Colonic mucosa (tissue), 4 donors: Measurements from ENCODE around the gene MYMK. TPM values are rescaled to one million over a fixed set of nuclear protein-coding genes. Genes with fewer than 3 reads are reported as not detected.

Experiments used
- DNase-seq: peaks from one replicate; pipeline ENCODE4 v3.0.0-alpha.2; 2020
- H3K27ac ChIP-seq: fragments of 200-600 bp; one replicate; pipeline ENCODE4 v1.8.0; 2021
- H3K27me3 ChIP-seq: fragments of 200-600 bp; one replicate; pipeline ENCODE4 v1.8.0; 2021
- H3K36me3 ChIP-seq: fragments of 200-600 bp; one replicate; pipeline ENCODE4 v1.8.0; 2021
- H3K4me1 ChIP-seq: fragments of 200-600 bp; one replicate; pipeline ENCODE4 v1.8.0; 2021; ENCODE audit warnings: mild to moderate bottlenecking
- H3K4me3 ChIP-seq: fragments of 200-600 bp; one replicate; pipeline ENCODE4 v1.8.0; 2021
- H3K9ac ChIP-seq, 2 donors: one replicate each; pipeline ENCODE4 v1.7.0; 2013; ENCODE audit warnings: control low read depth in 2 of 2, low read depth in 2 of 2, low read length in 2 of 2
- H3K9me3 ChIP-seq: fragments of 200-600 bp; one replicate; pipeline ENCODE4 v1.8.0; 2021
- intact Hi-C: fragments of 100-400 bp; cut with DNase I; formaldehyde crosslinking; loops from one replicate; pipeline ENCODE4 v1.14.1; 2022
- total RNA-seq, 2 donors: library from RNA; stranded (reverse); fragmentation: NEBNext Ultra II Directional in 1 of 2; extraction: Animal tissue kit (Norgen Biotek cat#: 25700) in 1 of 2; gene quantifications; one replicate each; pipeline ENCODE4 v1.2.1, GENCODE V29; 2021
- TF ChIP-seq, protein P1 (sequence below): fragments of 200-600 bp; IDR thresholded peaks from one replicate; pipeline ENCODE4 v1.8.0; 2022; ENCODE audit warnings: antibody characterized with exemption, mild to moderate bottlenecking
- donor health status: healthy.
- donor health status: DM: no; HTN: no; CAD: no.
- donor health status: DM: no; HTN: no; CAD: no.

Gene MYMK, protein sequence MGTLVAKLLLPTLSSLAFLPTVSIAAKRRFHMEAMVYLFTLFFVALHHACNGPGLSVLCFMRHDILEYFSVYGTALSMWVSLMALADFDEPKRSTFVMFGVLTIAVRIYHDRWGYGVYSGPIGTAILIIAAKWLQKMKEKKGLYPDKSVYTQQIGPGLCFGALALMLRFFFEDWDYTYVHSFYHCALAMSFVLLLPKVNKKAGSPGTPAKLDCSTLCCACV
- total RNA-seq = not detected

DNA sequence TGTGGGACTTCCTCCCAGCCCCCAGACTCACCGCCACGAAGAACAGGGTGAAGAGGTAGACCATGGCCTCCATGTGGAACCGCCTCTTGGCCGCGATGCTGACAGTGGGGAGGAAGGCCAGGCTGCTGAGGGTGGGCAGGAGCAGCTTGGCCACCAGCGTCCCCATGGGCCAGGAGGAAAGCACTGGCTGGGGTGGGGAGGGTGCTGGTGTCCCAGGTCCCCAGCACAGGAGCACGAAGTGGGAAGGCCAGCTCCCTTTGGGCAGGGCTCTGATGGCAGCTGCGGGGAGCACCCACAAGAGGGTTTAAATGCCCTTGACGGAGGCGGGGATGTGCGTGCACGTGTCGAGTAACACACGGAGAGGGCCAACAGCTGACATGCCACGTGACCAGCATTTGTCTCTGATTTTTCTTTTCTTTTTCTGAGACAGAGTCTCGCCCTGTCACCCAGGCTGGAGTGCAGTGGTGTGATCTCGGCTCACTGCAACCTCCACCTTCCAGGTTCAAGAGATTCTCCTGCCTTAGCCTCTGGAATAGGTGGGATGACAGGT lies at the start of gene MYMK:
Gene MYMK (minus strand): TSS at position 281 of the 550 bp plus-strand sequence. CDS start 115 bp downstream, at position 166.
- Histone ChIP-seq H3K27ac (no peak within 1 kb of the TSS), H3K4me1 (no peaks in the 10 kb centered on the region), H3K9me3 (no peaks in the 10 kb centered on the region), H3K36me3 (no peaks in the 10 kb centered on the region), H3K9ac (no peak within 1 kb of the TSS), H3K4me3 (no peak within 1 kb of the TSS), H3K27me3 (no peaks in the 10 kb centered on the region)
- no peak for DNase-seq
- intact Hi-C loops = no loop called here
- TF ChIP-seq, protein P1, sequence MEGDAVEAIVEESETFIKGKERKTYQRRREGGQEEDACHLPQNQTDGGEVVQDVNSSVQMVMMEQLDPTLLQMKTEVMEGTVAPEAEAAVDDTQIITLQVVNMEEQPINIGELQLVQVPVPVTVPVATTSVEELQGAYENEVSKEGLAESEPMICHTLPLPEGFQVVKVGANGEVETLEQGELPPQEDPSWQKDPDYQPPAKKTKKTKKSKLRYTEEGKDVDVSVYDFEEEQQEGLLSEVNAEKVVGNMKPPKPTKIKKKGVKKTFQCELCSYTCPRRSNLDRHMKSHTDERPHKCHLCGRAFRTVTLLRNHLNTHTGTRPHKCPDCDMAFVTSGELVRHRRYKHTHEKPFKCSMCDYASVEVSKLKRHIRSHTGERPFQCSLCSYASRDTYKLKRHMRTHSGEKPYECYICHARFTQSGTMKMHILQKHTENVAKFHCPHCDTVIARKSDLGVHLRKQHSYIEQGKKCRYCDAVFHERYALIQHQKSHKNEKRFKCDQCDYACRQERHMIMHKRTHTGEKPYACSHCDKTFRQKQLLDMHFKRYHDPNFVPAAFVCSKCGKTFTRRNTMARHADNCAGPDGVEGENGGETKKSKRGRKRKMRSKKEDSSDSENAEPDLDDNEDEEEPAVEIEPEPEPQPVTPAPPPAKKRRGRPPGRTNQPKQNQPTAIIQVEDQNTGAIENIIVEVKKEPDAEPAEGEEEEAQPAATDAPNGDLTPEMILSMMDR = no peak

DNA sequence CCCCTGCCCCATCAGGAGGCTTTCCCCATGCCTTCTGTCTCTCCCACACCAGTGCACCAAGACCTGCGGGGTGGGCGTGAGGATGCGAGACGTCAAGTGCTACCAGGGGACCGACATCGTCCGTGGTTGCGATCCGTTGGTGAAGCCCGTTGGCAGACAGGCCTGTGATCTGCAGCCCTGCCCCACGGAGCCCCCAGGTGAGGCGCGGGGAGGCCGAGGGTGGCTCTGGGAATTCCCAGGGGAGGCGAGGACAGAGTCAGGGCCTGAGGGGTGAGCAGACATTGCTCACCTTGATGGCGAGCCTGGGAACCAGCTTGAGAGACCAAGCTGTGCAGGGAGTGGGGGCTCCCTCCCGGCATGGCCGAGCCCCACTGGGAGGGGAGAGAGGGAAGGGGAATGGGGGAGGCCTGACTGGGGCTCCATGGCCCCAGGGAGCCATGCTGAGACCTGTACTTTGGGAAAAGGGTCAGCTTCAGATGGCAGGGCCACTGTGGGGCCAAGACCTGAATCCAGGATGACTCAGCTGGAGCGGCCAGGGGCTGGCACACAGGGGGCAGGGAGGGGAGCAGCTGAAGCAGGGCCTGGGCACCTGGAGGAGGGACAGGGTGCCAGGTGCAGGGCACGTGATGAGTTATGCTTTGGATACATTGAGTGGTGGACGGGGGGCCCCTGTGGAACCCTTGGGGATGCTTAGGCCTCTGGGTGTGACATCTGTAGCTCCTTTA lies 49.2 kb upstream of the MYMK start:
- intact Hi-C loops = no loop called here
- H3K36me3 ChIP-seq = no peaks in the 10 kb centered on the region
- no peak for DNase-seq
- TF ChIP-seq, protein P1 = no peak
- H3K27ac ChIP-seq = no peak overlapping the region
- no peaks in the 10 kb centered on the region for H3K9me3 ChIP-seq
- H3K4me3 ChIP-seq = no peak overlapping the region
- no peaks in the 10 kb centered on the region for H3K4me1 ChIP-seq
- H3K9ac ChIP-seq = no peak overlapping the region
- H3K27me3 ChIP-seq = no peaks in the 10 kb centered on the region

DNA sequence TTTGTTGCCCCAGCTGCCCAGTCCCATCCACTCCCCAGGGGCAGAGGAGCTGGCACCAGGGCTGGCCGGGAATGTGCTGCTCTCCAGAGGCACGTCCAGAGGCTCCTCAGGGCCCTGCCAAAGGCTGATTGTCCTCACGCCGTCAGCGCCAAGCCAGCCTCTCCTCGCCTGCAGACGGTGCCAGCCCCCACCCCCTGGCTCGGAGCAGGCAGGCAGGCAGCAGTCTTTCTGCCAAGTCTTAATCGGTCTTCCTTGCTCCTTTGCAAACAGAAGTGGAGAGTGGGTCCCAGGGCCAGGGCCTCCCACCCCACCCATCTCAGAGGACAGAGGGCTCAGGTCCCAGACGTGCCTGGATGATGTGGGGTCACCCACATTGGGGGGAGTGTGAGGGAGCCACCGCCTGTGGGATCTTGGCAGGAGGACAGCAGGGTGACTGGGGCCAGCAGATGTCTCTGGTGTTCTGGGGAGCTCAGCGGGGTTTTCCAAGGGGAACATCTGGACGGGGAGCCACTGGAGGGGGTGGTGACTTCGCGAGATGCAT lies 48.1 kb upstream of the MYMK start:
- Histone ChIP-seq H3K27me3 (no peaks in the 10 kb centered on the region), H3K4me1 (no peaks in the 10 kb centered on the region), H3K27ac (no peak overlapping the region), H3K36me3 (no peaks in the 10 kb centered on the region), H3K9me3 (no peaks in the 10 kb centered on the region), H3K9ac (no peak overlapping the region), H3K4me3 (no peak overlapping the region)
- TF ChIP-seq, protein P1 = no peak
- intact Hi-C loops = no loop called here
- no peak for DNase-seq

DNA sequence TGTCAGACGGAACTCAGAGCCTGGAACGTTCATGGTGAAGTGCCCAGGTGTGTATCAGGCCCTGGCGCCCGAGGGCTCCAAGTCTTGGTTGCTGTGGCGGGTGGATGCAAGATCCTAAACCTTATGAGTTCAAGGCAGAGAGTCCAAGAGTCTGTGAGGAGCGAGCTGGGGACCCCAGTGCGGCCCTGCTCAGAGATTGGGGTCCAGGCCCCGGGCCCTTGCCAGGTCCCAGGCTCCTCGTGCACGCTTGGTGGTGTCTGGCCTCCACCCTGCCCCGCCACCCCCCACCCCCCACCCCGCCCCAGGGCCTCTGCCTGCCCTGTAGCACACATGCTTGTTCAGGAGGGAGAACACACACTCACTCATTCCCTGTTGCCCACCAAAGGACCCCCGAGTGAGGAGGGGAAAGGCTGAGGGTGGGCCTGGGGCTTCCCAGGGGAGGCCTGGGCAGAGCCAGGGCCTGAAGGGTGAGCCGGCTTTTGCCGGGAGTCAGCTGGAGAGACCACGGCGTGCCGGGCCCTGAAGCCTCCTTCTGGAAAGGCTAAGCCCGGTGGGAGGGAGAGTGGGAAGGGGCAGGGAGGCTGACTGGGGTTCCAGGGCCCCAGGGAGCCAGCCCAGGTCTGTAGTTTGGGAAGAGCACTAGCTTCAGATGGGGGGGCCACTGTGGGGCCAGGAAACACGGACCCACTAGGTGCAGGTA lies 47.3 kb upstream of the MYMK start:
- no peak for DNase-seq

More for the DNA sequence above, 47.3 kb upstream of the MYMK start:
- no peak overlapping the region for H3K4me3 ChIP-seq
- no peak overlapping the region for H3K27ac ChIP-seq
- H3K9me3 ChIP-seq = no peaks in the 10 kb centered on the region
- no peaks in the 10 kb centered on the region for H3K36me3 ChIP-seq
- H3K27me3 ChIP-seq = no peaks in the 10 kb centered on the region
- intact Hi-C loops = no loop called here
- no peak overlapping the region for H3K9ac ChIP-seq
- TF ChIP-seq, protein P1 = no peak
- H3K4me1 ChIP-seq = no peaks in the 10 kb centered on the region
